NCI-H187 treated with DMSO at 0.1 percent for 48 hours (cell line): Measurements from ENCODE around the gene FRS3.

Experiments
- DNase-seq: peaks from one replicate; lab custom pipeline; 2025; lab: John Stamatoyannopoulos, UW

The FRS3 gene

DNA sequence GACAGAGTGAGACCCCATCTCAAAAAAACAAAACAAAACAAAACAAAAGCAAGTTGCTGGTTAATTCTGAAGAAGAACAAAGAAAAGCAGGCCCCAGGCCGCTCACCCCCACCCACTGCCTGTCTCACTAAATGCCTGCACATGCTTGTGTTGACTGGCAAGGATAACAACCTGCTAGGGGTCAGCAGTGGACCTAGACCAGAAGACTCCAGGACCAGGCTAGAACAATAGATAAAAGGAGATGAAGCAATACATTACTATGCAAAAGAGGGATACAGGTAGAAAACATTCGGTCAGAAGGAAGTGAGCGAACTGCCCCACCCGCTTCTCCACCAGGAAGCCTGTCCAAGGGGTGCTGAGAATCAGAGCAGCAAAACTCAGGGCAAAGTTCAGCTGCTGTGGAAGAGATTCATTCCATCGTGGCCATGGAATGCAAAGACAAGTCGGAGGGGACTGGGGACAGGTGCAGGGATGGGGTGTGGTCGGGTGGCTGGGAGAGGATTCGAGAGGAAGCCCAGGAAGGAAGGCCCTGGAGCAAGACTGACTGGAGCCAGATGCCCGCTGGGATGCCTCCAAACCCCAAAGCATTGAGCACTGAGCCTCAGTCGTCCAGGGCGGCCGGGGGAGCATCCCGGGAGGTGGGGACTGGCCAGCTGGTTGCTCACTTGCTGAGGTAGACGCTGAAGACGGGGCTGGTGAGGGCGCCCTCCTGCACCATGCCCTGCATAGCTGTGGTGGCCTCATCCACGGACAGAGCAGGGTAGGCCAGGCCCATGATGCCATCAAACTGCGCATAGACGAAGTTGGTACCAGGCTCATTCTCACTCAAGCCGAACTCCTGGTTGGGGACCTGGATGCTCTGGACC is 37.8 kb downstream of the FRS3 start:
- DNase-seq: no peak

DNA sequence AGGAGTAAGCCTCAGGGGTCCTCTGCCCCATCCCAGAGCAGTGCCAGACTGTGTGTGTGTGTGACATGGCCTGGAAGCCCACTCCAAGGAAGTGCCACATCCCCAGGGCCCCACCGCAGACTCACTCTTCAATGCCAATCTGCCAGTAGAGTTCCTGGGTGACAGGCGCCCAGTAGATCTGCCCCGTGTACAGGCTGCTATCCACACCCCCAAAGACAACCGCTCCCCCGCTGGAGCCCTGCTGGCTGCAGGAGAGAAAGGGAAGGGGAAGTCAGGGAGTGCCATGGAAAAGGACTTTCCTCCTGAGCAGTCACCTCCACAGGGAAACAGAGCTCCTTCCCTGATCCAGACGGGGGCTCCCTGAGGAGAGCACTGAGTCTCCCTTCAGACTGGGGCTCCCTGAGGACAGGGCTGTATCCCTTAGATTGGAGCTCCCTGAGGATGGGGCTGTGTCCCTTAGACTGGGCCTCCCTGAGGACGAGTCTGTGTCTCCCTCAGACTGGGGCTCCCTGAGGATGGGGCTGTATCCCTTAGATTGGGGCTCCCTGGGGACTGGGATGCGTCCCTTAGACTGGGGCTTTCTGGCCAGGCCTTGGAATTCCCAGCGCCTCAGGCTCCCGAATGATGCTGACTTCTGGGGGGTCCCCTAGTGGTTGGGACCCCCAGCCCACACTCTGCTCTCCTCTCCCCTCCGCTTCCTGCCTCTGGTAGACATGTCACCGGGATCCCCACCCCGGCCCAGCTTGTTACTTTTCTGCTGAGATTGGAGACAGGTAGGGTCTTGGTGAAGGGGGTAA is 39.1 kb downstream of the FRS3 start:
- DNase-seq: no peak

DNA sequence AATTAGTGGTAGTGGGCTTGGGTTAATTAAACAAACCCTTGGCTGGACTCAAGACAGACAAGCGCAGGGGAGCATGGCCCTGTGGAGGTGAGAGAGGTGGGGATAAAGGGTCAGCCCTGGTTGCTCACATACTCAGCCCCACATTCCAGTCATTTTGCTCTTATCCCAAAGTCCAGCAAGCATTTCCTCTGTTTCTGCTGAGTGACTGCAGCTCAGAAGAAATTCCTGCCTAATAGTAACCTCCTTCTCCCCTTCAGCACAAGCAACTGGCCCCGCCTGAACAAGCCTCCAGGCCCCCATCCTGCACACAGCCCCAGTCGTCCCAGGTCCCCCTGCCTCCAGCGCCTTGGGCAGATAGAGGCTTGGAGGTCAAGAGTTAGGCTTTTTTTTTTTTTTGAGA is 40.7 kb downstream of the FRS3 start:
- DNase-seq: no peak

DNA sequence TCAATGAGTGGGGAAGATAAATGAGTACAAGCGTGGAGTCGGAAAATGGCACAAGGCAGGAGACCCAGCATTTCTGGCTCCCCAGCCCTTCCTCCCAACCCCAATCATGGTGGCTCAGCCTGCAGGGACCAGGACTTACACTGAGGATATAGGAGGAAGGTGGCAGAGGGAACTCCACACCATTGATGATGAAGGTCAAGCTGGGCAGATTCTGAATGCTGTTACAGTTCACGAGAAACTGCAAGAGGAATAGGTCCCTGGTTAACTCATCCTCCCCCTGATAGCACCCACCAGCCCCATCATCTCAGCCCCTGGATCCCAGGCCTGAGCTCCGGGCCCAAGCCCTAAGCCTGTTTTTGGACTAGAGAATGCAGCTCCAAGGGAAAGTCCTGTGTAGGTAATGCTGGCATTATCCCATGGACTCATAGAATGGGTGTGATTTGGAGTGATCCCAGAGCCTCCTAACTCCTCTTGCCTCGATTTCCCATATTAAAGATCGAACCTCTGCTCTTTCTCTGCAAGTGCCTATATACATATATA is 42.0 kb downstream of the FRS3 start:
- no peak for DNase-seq

DNA sequence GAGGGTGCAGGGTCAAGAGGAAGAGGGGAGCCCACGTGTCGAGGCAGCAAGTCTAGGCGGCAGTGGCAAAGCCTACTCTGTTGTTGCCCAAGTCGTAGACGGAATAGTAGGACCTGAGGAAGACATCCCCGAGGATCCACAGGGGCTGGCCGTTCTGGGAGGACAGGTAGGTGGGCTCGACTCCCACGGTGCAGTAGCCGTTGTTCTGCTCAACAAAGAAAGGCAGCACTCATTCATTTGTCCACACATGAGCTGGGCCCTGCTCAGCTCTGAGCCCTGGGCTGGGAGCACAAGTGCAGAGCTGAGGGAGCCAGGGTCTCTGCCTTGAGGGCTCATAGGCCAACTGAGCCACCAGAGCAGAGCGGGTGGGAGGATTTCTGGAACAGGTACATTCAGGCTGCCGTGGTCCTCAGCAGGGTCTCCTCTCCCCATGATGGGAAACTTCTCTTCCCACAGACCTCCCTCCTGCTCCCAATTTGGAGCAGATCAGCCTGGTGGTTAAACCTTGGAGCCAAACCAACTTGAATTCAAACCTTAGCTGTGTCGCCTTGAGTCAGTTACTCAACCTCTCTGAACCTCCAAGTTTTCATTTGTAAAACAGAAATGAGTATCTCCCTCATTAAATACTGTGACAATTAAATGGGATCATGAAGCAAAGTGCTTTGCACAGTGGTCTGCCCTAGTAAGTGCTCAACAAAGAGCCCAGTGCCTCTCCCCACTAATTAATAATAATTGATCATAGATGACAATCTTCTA is 42.7 kb downstream of the FRS3 start:
- DNase-seq: no peak

DNA sequence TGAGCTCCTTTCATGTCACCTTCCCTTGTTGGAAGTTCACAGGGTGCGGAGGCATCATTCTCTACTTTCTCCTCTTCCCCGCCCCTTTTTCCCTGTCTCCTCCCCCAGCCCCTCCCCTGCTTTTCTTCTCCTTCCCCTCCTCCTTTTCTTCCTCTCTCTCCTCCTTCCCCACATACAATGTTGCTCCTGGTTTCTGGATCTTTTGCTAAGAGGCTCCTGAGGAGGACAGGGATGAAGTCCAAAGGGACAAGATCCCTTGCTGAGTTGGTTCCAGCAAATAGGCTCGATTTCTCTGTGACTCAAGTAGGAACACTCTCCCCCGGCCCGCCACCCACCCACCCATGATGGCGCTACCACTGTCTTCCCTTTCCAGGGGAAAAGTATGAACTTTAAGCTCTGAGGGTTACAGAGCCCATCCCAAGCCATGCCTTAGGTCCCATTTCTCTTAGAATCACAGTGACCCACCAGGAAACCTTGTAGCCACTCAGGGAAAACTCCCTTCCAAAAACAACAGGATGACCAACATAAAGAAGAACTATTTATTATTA is 43.4 kb downstream of the FRS3 start:
- no peak for DNase-seq

DNA sequence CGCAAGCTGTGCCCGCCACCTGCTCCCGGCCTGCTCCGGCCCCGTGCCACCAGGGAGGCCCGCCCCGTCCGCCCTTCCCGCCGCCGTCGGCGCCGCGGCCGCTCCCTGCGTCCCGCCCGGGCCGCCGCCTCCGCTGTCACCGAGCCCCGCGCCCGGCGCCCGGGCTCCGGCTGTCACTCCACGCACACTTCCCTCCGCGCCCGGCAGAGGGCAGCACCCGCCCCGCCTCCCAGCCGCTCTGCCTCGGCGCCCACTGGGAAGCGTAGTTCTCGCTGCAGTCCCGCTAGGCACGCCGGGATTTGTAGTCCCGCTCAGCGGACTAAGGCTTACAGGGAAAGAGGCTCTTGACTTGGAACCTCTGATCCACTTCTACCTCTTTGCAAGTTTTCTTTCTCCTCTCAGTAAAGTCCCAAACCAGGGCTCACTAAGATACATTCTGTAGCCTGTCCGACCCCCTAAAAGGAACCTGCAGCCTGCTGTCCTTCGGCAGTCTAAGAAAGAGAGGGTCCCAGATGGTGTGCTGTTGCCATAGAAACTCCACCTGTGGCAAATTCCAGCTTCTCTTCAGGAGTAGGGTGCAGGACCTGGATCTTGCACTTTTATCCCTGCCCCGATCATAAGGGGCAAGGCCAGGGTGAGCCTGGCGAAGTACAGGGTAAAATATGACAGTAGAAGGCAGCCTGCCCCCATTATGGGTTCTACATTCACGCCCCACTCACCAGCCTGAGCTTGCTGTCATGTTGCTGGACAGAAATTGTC is 44.1 kb downstream of the FRS3 start, which contains the start of gene TFEB:
Gene TFEB (minus strand): TSS at position 182 of the 759 bp plus-strand sequence. CDS start 44,395 bp downstream, outside the sequence.
- DNase-seq: peak; percentile 41

DNA sequence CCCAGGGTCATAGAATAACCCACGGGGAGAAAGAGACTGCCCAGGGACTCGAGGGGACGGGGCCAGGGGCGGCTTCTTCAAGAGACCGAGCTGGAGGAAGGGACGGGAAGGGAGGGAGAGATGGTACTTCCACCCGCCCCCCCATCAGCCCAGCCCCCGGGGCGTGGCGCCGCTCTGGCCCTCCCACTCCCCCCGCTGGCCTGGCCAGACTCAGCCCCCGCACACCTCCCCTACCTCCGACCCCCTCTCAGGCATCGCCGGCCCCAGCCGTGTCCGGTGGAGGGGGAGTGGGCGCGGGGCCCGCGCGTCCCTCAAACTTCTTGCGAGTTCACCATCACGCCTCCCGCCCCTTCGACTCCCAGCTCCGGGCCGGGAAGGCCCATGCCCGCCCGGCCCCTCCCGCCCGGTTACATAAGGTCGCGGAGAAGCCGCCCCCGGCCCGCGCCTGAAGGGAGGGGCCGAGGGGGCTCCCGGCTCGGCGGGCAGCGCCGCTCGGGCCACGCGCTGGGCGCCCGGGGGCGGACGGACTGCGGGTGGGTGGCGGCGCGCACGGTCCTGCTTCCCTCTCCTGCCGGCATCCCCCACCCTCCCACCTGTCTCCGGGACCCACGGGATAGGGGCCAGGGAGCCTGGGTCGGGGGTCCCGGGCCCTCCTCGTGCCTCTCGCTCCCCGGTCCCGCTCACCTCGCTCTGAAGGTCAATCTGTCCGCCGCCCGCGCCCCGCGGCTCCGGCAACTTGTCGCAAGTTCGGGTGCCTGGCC is 44.9 kb downstream of the FRS3 start:
- DNase-seq: no peak

DNA sequence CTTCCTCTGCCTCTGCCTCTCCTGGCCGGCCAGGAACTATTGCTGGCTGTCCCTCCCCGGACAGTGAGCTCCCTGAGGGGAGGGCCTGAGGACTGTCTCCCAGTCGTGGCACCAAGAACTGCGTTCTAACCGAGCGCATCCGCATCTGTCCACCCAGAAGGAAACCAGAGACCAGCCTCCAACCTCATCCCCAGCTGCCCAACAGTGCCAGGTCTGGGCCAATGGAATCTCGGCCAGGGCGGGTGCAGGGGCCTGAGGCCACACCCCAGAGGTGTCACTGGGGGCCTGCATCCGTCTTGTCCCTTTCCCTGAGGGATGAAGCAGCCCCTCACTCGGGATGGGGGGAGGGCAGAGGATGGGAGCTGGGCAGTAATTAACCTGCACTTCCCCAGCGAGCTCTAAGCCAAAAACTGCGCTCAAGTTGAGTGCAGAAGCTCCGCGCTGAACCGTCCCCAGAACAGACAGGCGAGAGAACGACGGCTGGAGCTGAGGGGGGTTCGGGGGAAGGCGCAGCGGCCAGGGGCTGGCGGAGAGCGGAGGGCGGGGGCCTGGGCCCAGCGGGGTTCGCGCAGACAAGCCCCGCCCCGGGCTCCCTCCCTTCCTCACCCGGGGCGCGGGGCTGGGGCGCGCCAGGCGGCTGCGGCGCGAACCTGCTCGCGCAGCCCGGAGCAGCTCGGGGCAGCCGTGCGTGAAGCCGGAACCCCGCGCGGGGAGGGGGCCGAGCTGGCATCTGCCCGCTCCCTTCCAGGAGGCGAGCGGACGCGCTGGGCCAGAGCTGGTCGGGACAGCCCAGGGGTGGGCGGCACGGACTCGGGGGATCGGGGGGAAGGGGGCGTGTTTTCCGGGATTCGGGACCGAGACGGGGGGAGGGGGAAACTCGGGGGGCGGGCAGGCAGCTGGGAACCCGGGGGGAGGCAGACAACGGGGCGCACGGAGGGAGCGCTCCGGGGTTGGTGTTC is 45.7 kb downstream of the FRS3 start:
- no peak for DNase-seq

DNA sequence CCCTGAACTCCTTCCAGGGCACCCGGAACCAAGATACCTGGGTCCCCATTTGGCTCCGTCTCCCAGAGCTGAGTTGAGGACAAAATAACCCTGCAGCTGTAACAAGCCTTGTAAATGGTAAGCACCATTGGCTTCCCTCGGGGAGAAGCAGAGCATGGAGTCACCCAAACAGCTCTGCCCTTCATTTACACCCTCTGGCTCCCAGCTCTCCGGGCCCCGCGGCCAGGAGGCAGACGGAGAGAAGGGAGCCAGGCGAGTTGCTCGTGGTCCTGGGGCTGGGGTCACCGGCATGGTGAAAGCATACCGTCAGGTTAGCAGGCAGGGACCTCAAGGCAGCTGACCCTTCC is 46.4 kb downstream of the FRS3 start:
- no peak for DNase-seq

DNA sequence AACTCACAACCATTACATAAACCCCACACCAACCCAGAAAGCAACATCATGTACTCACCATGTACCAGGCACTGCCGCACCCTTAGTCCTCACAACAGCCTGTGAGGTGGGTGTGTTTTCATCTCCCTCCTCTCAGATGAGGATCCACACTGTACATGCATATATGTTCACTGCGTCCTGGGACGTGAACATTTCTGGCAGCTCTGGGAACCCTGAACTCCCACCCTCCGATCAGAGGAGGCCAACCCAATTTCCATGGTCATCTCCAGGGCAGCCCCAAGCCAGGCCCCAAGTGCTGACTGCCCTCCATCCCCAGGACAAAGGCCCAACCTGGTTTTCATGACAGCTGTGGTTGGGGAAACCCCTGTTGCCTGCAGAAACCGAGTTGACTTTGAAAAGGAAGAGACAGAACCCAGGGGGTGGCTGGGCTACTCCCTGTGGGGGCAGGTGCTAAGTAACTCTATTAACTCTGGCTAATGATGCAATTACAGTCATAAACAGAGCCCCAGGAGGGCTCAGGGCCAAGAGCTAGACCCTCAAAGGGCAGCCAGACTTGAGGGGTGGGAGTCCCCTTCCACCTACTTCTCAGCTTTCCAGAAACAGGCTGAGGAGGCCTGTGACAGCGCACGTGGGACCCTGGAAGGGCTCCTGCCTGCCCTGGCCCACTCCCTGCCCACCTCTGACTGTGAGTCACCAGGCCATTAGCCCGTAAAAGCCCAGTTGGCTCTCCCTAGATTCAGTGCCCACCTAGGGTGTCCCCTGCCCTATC is 46.9 kb downstream of the FRS3 start:
- DNase-seq: no peak

DNA sequence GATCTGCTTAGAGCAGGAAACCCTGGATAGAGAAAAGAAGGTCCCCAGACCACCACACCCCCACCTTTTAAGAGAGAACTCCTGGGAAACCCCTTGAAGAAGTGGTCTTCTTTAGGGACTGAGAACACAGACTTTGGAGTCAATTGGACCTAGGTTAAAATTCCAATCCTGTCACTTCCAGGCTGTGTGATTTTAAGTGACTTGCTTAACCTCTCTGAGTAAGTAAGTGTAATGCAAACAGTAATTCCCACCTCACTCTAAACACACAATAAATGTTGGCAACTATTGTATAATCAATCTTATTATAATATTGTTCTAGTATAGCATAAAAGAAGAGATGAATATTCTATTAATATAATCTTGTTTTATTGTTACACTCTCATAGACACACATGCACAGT is 47.6 kb downstream of the FRS3 start:
- no peak for DNase-seq

DNA sequence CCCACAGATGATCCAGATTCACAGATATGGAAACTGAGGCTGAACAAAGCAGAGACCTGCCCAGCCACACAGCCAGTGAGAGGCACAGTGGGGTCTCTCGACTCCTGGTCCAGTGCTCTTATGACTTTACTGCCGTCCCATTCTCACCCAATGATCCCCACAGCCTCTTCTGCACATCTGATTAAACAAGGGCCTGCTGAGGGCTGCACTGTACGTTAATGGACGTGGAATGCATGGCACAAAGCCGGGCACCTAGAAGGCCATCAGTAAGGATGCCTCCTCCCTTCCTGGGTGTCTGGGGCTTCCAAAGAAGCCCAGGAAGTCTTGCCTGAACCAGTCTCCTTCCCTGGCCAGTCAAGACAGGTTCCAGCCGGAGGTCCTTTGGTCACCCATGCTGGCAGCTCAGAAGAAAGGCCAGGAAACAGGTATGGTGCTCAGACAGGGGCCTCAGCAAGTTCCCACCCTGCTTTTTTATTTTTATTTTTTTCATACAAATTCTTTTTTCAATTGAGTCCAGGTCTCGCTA is 48.1 kb downstream of the FRS3 start:
- no peak for DNase-seq

DNA sequence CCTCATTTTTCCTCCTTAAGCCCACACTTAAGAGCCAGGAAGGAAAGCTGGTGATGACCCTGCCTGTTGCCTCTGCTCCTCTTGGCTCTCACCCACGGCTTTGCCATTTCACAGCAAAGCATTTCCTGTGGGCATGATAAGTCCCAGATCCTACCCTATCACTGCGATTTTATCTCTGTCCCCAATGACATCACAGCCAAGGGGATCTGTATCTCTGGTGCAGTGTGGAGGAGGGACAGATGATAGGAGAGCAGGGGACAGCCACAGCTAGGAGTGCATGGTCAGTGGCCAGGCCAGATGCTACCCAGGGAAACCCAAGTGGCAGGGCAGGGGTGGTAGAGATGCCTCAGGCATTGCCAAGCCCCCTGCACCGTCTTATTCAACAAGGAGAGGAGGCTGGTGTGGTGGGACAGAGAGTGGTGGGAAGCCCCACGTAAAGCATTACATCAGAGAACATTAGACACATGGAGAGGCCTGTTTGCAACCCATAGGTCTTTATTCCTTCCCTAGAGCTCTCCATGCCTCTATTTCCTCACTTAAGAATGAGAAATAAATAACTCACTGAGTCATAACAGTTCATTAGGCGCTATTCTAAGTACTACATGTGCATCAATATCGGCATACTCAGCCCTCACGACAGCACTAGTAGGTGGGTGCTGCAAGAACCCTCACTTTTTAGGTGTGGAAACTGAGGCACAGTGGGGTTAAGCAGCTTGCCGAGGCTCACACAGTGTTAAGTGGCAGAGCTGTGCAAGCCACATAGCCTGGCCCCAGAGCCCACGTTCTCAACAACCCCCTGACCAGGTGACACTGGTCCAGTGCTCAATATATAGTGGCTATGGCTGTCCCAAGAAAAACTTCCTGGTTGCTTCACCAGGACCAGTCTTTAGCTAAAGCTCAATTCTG is 48.9 kb downstream of the FRS3 start:
- no peak for DNase-seq

DNA sequence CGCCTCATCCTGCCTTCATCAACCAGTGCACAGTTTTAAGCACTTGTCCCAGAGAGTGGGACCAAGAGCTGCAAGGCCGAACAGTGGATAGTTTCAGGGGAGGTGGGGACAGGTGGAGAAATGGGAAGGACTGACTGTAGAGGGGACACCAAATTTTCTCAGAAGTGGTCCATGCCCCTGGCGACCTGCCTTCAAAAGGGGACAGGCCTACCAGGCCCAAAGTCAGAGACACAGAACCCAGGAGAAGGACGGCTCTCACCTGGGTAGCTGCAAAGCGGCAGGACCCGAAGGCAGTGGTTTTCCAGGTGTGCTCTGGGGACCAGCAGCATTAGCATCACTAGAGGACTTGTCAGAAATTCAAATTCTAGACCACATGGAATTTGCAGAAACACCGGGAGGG is 50.1 kb downstream of the FRS3 start:
- DNase-seq: no peak

DNA sequence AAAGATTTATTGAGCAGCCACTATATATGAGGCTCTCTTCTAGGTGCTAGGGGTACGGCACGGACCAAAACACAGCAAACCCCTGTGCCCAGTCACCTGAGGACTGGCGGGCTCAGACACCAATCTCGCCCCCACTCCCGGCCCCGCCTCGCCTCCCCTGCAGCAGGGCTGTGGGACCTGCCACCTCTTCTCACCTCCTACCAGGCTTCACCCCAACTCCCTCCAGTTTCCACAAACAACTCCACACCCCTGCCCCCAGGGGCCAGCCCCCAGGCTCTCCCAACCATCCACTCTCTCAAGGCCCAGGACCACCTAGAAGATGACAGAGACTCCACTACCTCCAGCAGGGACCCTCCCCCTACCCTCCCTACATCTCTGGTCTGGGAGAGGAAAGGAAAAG is 50.7 kb downstream of the FRS3 start:
- no peak for DNase-seq
